Stimulated activated CD8-positive, alpha-beta memory T cell treated with anti-CD3 and anti-CD28 coated beads, Interleukin-12 subunit alpha, Interleukin-12 subunit beta, amount 100 ng/mL, for 24 hours (primary cell): Measurements from ENCODE around the gene POT1.
A peak's percentile ranks its signal among the peaks of the same experiment; 100 is the strongest.
"Not testable (repeated sequence)": the region's sequence is repeated elsewhere in the genome, so short reads cannot be mapped to it uniquely, and the experiment has no call there.

Experiments
- DNase-seq: peaks from one replicate; pipeline ENCODE4 v3.0.0-alpha.2; 2020; ENCODE audit errors: extremely low read depth

POT1 gene

GRCh38 chr7:124929467-124930172 is at the start of gene POT1:
POT1 (minus strand) TSS chr7:124929825; CDS start chr7:124897173, 32,652 bp downstream.
- DNase-seq: peak; percentile 96

GRCh38 chr7:124975131-124975530 is 45.5 kb upstream of the POT1 start:
- DNase-seq: not testable (repeated sequence)

GRCh38 chr7:124965553-124965952 is 35.9 kb upstream of the POT1 start:
- DNase-seq: no peak

GRCh38 chr7:124959676-124960075 is 30.1 kb upstream of the POT1 start:
- no peak for DNase-seq

- DNase-seq: not testable (repeated sequence)
Measured at GRCh38 chr7:124957952-124958351, 28.3 kb upstream of the POT1 start.

- no peak for DNase-seq
Measured at GRCh38 chr7:124956160-124956559, 26.5 kb upstream of the POT1 start.

GRCh38 chr7:124954790-124955189 is 25.2 kb upstream of the POT1 start:
- DNase-seq: no peak

GRCh38 chr7:124945680-124946079 is 16.1 kb upstream of the POT1 start:
- DNase-seq: no peak

GRCh38 chr7:124943472-124943871 is 13.8 kb upstream of the POT1 start:
- DNase-seq: no peak

GRCh38 chr7:124942399-124942798 is 12.8 kb upstream of the POT1 start:
- DNase-seq: no peak

- DNase-seq: no peak
Measured at GRCh38 chr7:124940306-124940705, 10.7 kb upstream of the POT1 start.

GRCh38 chr7:124938128-124938527 is 8.5 kb upstream of the POT1 start:
- no peak for DNase-seq

- DNase-seq: no peak
Measured at GRCh38 chr7:124937076-124937475, 7.5 kb upstream of the POT1 start.

GRCh38 chr7:124934841-124935240 is 5.2 kb upstream of the POT1 start:
- no peak for DNase-seq

GRCh38 chr7:124930655-124931597 is 1.3 kb upstream of the POT1 start:
- no peak for DNase-seq

- no peak for DNase-seq
Measured at GRCh38 chr7:124930173-124930623, 573 bp upstream of the POT1 start.

GRCh38 chr7:124924906-124925305 is 4.7 kb downstream of the POT1 start:
- DNase-seq: no peak

- no peak for DNase-seq
Measured at GRCh38 chr7:124922200-124922599, 7.4 kb downstream of the POT1 start.

- DNase-seq: no peak
Measured at GRCh38 chr7:124919841-124920240, 9.8 kb downstream of the POT1 start.

GRCh38 chr7:124918662-124919061 is 11.0 kb downstream of the POT1 start:
- no peak for DNase-seq

- no peak for DNase-seq
Measured at GRCh38 chr7:124915242-124915641, 14.4 kb downstream of the POT1 start.

- DNase-seq: no peak
Measured at GRCh38 chr7:124914298-124914697, 15.3 kb downstream of the POT1 start.

GRCh38 chr7:124912972-124913371 is 16.7 kb downstream of the POT1 start:
- no peak for DNase-seq
